ENCODE data around the gene DDX28.

GRCh38 chr16:68035227-68035626 lies 12.2 kb upstream of the DDX28 start:
- TF ChIP-seq GATAD2B (conservative IDR thresholded peaks at IDR 0.05; ENCODE audit: low read depth) (no peak), EGR1 (IDR thresholded peaks at IDR 0.05; ENCODE audit: borderline replicate concordance in 1 of 2, low read depth in 2 of 2, low read length in 2 of 2) (no peak), KDM1A (IDR thresholded peaks at IDR 0.05; ENCODE audit: borderline replicate concordance) (no peak), NFYB (IDR thresholded peaks at IDR 0.05; ENCODE audit: insufficient read depth, low read depth, low read length) (no peak), TARDBP (IDR thresholded peaks at IDR 0.05; ENCODE audit: borderline replicate concordance) (no peak)
- TF ChIP-seq, protein P1, sequence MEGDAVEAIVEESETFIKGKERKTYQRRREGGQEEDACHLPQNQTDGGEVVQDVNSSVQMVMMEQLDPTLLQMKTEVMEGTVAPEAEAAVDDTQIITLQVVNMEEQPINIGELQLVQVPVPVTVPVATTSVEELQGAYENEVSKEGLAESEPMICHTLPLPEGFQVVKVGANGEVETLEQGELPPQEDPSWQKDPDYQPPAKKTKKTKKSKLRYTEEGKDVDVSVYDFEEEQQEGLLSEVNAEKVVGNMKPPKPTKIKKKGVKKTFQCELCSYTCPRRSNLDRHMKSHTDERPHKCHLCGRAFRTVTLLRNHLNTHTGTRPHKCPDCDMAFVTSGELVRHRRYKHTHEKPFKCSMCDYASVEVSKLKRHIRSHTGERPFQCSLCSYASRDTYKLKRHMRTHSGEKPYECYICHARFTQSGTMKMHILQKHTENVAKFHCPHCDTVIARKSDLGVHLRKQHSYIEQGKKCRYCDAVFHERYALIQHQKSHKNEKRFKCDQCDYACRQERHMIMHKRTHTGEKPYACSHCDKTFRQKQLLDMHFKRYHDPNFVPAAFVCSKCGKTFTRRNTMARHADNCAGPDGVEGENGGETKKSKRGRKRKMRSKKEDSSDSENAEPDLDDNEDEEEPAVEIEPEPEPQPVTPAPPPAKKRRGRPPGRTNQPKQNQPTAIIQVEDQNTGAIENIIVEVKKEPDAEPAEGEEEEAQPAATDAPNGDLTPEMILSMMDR (IDR thresholded peaks at IDR 0.05 in 2 of 3, conservative IDR thresholded peaks at IDR 0.05 in 1 of 3; ENCODE audit: control insufficient read depth in 2 of 3, extremely low read depth in 1 of 3, insufficient read depth in 1 of 3, low read depth in 3 of 3, low read length in 3 of 3), result no peak
- TF ChIP-seq, protein P2, sequence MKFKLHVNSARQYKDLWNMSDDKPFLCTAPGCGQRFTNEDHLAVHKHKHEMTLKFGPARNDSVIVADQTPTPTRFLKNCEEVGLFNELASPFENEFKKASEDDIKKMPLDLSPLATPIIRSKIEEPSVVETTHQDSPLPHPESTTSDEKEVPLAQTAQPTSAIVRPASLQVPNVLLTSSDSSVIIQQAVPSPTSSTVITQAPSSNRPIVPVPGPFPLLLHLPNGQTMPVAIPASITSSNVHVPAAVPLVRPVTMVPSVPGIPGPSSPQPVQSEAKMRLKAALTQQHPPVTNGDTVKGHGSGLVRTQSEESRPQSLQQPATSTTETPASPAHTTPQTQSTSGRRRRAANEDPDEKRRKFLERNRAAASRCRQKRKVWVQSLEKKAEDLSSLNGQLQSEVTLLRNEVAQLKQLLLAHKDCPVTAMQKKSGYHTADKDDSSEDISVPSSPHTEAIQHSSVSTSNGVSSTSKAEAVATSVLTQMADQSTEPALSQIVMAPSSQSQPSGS (IDR thresholded peaks at IDR 0.05; ENCODE audit: low read length), result no peak

All from GM12878 (cell line).